Neural progenitor cell (in vitro differentiated cells): ENCODE data around the gene TRPV5. TPM values are rescaled to one million over a fixed set of nuclear protein-coding genes. Genes with fewer than 3 reads are reported as not detected.

Source experiments
- DNase-seq: peaks from one replicate; pipeline ENCODE4 v3.0.0-alpha.2; 2016; ENCODE audit warnings: low spot score
- H2AFZ ChIP-seq: fragments of 200-600 bp; sonication (generic); replicated peaks from 2 replicates; pipeline ENCODE4 v1.6.1; 2016; ENCODE audit warnings: antibody characterized with exemption
- H3F3A ChIP-seq: fragments of 200-600 bp; sonication (generic); 2 replicates; pipeline ENCODE4 v1.6.1; 2016; ENCODE audit warnings: antibody characterized with exemption, low read depth
- H3K27ac ChIP-seq: fragments of 200-600 bp; sonication (generic); 2 replicates; pipeline ENCODE4 v1.5.1; 2016; ENCODE audit warnings: mild to moderate bottlenecking
- H3K27me3 ChIP-seq: fragments of 200-600 bp; sonication (generic); 2 replicates; pipeline ENCODE4 v1.6.1; 2016; ENCODE audit warnings: mild to moderate bottlenecking, moderate library complexity
- H3K36me3 ChIP-seq: fragments of 200-600 bp; sonication (generic); 2 replicates; pipeline ENCODE4 v1.5.1; 2016
- H3K4me1 ChIP-seq: fragments of 200-600 bp; sonication (generic); 2 replicates; pipeline ENCODE4 v1.6.1; 2016; ENCODE audit warnings: mixed run types
- H3K4me2 ChIP-seq: fragments of 200-600 bp; sonication (generic); 2 replicates; pipeline ENCODE4 v1.6.1; 2016
- H3K4me3 ChIP-seq: fragments of 200-600 bp; sonication (generic); 2 replicates; pipeline ENCODE4 v1.5.1; 2016
- H3K79me2 ChIP-seq: fragments of 200-600 bp; sonication (generic); 2 replicates; pipeline ENCODE4 v1.6.1; 2016; ENCODE audit warnings: low read depth
- H3K9ac ChIP-seq: fragments of 200-600 bp; sonication (generic); 2 replicates; pipeline ENCODE4 v1.6.1; 2016
- H3K9me3 ChIP-seq: fragments of 200-600 bp; sonication (generic); 2 replicates; pipeline ENCODE4 v1.5.1; 2016; ENCODE audit warnings: low read depth
- H4K20me1 ChIP-seq: fragments of 200-600 bp; sonication (generic); 2 replicates; pipeline ENCODE4 v1.6.1; 2016; ENCODE audit warnings: low read depth
- H3K27ac Mint-ChIP-seq: 3 replicates; pipeline ENCODE4 v1.8.0; 2021; ENCODE audit warnings: mixed read lengths
- H3K27me3 Mint-ChIP-seq: 2 replicates; pipeline ENCODE4 v1.8.0; 2022; ENCODE audit warnings: low read depth, mild to moderate bottlenecking, inconsistent platforms, moderate library complexity, mixed read lengths; ENCODE audit not compliant: insufficient read depth
- H3K36me3 Mint-ChIP-seq: 3 replicates; pipeline ENCODE4 v1.8.0; 2021; ENCODE audit warnings: mixed read lengths
- H3K4me1 Mint-ChIP-seq: 3 replicates; pipeline ENCODE4 v1.8.0; 2021; ENCODE audit warnings: mixed read lengths
- H3K4me3 Mint-ChIP-seq: 3 replicates; pipeline ENCODE4 v1.8.0; 2021; ENCODE audit warnings: mild to moderate bottlenecking, moderate library complexity, mixed read lengths
- H3K9me3 Mint-ChIP-seq: 3 replicates; pipeline ENCODE4 v1.8.0; 2020; ENCODE audit warnings: mixed read lengths
- CTCF ChIP-seq: fragments of 200-600 bp; sonication (generic); IDR thresholded peaks from 2 replicates; pipeline ENCODE4 v1.5.1; 2017; ENCODE audit warnings: antibody characterized with exemption, mild to moderate bottlenecking
- EZH2 ChIP-seq: fragments of 200-600 bp; sonication (generic); IDR thresholded peaks from 2 replicates; pipeline ENCODE4 v1.6.1; 2017; ENCODE audit warnings: antibody characterized with exemption, mild to moderate bottlenecking, moderate library complexity
- EZH2phosphoT487 ChIP-seq: fragments of 200-600 bp; sonication (generic); IDR thresholded peaks from 2 replicates; pipeline ENCODE4 v1.6.1; 2017; ENCODE audit warnings: antibody characterized with exemption
- total RNA-seq: library from RNA; depleted of rRNA; stranded (reverse); fragments of >200 nt; gene quantifications from 2 replicates; pipeline ENCODE4 v1.2.3, GENCODE V29; 2015; ENCODE audit warnings: low replicate concordance

Gene TRPV5
- total RNA-seq, 1 donor from 2014 or later, result not detected

DNA sequence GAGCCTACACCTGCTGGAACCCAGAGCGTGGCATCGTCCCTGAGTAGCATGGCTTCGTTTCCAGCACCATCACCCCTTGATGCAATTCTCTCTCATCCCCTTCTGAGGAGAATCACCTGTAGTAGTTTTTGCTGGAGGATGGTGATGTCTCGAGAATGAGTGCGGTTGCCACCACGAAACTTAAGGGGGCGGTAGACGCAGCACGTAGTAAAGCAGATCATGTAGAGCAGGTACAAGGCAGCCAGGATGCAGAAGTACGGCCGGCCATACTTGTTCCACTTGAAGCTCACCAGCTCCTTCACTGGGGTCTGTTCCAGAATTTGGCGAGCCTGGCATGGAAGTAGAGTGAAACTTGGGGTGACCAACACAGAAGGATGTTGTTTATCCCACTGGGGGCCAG lies 8.1 kb downstream of the TRPV5 start:
- Mint-ChIP-seq H3K4me3 (no peak overlapping the region), H3K36me3 (no peaks in the 10 kb centered on the region), H3K4me1 (no peaks in the 10 kb centered on the region), H3K27ac (no peak overlapping the region), H3K9me3 (peaks cover 3% of the 10 kb centered on the region), H3K27me3 (peaks cover 5% of the 10 kb centered on the region)
- Histone ChIP-seq H3K4me1 (no peaks in the 10 kb centered on the region), H3K36me3 (no peaks in the 10 kb centered on the region), H3K4me3 (no peak overlapping the region), H3K4me2 (no peak overlapping the region), H3K27ac (no peak overlapping the region), H4K20me1 (no peaks in the 10 kb centered on the region), H3K79me2 (no peaks in the 10 kb centered on the region), H3F3A (no peaks in the 10 kb centered on the region), H3K9ac (no peak overlapping the region), H3K9me3 (no peaks in the 10 kb centered on the region), H2AFZ (no peak overlapping the region), H3K27me3 (no peaks in the 10 kb centered on the region)
- DNase-seq, result no peak
- TF ChIP-seq EZH2phosphoT487, result no peak
- TF ChIP-seq EZH2, result no peak
- peak; percentile 46 for TF ChIP-seq CTCF

DNA sequence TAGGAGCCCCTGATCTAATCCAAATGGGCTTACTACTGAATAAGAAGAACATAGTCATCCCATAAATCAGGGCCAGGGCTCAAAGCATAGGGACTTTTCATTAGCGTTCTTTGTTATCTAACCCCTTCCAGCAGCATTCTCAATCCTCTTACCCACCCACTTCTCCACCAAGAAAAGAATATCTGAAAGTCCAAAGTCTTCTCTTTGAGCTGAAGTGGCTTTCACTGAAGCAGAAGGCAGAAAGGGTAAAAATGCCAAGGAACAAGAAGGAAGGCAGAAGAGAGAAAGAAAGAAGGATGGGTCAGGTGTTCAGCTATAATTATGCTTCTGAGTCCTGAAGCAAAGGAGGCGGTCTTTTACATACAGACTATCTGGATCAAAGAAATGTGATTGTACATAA lies 10.2 kb downstream of the TRPV5 start:
- H3K4me1 ChIP-seq, result no peaks in the 10 kb centered on the region
- peaks cover 2% of the 10 kb centered on the region for H3K27me3 Mint-ChIP-seq
- no peaks in the 10 kb centered on the region for H3K36me3 Mint-ChIP-seq
- no peak overlapping the region for H3K27ac Mint-ChIP-seq
- no peaks in the 10 kb centered on the region for H3K27me3 ChIP-seq
- no peaks in the 10 kb centered on the region for H3F3A ChIP-seq
- H3K9me3 Mint-ChIP-seq, result no peaks in the 10 kb centered on the region
- H3K4me2 ChIP-seq, result no peak overlapping the region
- H3K79me2 ChIP-seq, result no peaks in the 10 kb centered on the region
- H3K36me3 ChIP-seq, result no peaks in the 10 kb centered on the region
- H3K4me3 ChIP-seq, result no peak overlapping the region
- TF ChIP-seq CTCF (no peak), EZH2phosphoT487 (no peak), EZH2 (no peak)
- H2AFZ ChIP-seq, result no peak overlapping the region
- H4K20me1 ChIP-seq, result no peaks in the 10 kb centered on the region
- no peak for DNase-seq
- no peaks in the 10 kb centered on the region for H3K9me3 ChIP-seq
- no peak overlapping the region for H3K27ac ChIP-seq
- H3K4me1 Mint-ChIP-seq, result no peaks in the 10 kb centered on the region
- no peak overlapping the region for H3K9ac ChIP-seq
- no peak overlapping the region for H3K4me3 Mint-ChIP-seq

DNA sequence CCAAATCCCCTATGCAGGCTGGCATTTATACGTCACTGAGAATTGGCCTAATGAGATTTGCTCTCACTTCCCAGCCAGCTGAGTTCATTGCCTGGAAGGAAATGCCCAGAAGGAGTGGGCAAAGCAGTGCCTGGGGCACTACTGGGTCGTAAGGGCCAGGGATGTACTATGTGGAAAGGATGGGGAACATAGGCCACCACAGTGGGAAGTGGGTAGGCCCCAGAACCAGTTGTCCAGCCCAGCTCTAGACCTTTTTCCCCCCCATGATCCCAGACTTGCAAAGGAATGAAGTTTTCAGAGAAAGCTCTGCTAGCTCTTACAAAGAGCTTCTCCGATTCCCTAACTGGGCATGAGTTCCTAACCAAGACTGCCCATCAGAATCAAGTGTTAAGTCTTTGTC lies 13.9 kb downstream of the TRPV5 start:
- Histone ChIP-seq H3K79me2 (no peaks in the 10 kb centered on the region), H3K36me3 (no peaks in the 10 kb centered on the region), H3K4me3 (no peak overlapping the region), H3K4me2 (no peak overlapping the region), H3K27ac (no peak overlapping the region), H3F3A (no peaks in the 10 kb centered on the region), H3K9me3 (no peaks in the 10 kb centered on the region), H3K4me1 (no peaks in the 10 kb centered on the region), H2AFZ (no peak overlapping the region), H4K20me1 (no peaks in the 10 kb centered on the region), H3K9ac (no peak overlapping the region), H3K27me3 (no peaks in the 10 kb centered on the region)
- no peaks in the 10 kb centered on the region for H3K9me3 Mint-ChIP-seq
- H3K36me3 Mint-ChIP-seq, result no peaks in the 10 kb centered on the region
- no peaks in the 10 kb centered on the region for H3K4me1 Mint-ChIP-seq
- no peak for DNase-seq
- H3K27ac Mint-ChIP-seq, result no peak overlapping the region
- H3K4me3 Mint-ChIP-seq, result no peak overlapping the region
- TF ChIP-seq EZH2phosphoT487 (no peak), EZH2 (no peak), CTCF (no peak)
- no peaks in the 10 kb centered on the region for H3K27me3 Mint-ChIP-seq

DNA sequence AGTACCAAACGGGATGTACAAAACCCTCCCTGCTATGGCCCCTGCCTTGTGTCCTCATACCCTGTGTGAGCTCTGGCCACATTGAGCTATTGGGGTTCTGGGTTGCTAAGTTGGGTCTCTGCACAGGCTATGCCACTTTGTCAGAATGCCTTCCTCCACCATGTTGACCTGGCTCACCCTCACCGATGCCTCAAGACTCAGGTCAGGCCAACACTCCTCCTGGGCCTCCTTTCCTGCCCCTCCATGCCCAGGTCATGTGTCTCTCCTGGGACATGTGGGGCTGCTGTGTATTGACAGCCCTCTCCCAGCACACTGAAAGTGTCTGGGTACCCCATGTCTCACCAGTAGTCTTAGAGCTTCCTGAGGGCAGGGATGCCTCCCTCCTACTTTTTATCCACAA lies 14.6 kb downstream of the TRPV5 start:
- Histone ChIP-seq H4K20me1 (no peaks in the 10 kb centered on the region), H3K4me1 (no peaks in the 10 kb centered on the region), H3K79me2 (no peaks in the 10 kb centered on the region), H3F3A (no peaks in the 10 kb centered on the region), H2AFZ (no peak overlapping the region), H3K27me3 (no peaks in the 10 kb centered on the region), H3K9ac (no peak overlapping the region), H3K9me3 (no peaks in the 10 kb centered on the region), H3K4me3 (no peak overlapping the region), H3K4me2 (no peak overlapping the region), H3K27ac (no peak overlapping the region), H3K36me3 (no peaks in the 10 kb centered on the region)
- Mint-ChIP-seq H3K27me3 (no peaks in the 10 kb centered on the region), H3K27ac (no peak overlapping the region), H3K4me1 (no peaks in the 10 kb centered on the region), H3K4me3 (no peak overlapping the region), H3K36me3 (no peaks in the 10 kb centered on the region), H3K9me3 (no peaks in the 10 kb centered on the region)
- DNase-seq, result no peak
- TF ChIP-seq CTCF, result no peak
